ENCODE measurements around the gene RCL1.
"Not testable (repeated sequence)": the region's sequence is repeated elsewhere in the genome, so short reads cannot be mapped to it uniquely, and the experiment has no call there.

RCL1 gene

DNA sequence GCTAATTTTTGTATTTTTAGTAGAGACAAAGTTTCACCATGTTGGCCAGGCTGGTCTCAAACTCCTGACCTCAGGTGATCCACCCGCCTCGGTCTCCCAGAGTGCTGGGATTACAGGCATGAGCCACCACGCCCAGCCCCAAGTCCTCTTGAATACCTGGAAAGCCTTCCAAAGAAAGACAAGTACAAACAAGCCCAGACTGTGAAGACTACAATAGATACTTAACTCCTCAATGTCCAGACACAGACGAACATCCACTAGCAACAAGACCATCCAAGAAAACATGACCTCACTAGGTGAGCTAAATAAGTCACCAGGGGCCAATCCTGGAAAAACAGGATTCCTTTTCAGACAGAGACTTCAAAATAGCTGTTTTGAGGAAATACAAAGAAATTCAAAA lies 9.6 kb upstream of the RCL1 start:
- DNase-seq, result not testable (repeated sequence)

DNA sequence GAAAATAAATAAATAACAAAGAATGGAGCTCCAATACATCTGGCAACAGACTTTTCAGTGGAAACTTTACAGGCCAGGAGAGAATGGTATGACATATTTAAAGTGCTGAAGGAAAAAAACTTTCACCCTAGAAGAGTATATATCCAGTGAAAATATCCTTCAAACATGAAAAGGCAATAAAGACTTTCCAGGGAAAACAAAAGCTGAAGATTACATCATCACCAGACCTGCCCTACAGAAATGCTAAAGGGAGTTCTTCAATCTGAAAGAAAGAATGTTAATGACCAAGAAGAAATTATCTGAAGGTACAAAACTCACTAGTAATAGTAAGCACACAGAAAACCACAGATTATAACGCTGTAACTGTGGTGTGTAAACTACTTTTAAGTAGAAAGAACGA lies 8.3 kb upstream of the RCL1 start:
- no peak for DNase-seq

DNA sequence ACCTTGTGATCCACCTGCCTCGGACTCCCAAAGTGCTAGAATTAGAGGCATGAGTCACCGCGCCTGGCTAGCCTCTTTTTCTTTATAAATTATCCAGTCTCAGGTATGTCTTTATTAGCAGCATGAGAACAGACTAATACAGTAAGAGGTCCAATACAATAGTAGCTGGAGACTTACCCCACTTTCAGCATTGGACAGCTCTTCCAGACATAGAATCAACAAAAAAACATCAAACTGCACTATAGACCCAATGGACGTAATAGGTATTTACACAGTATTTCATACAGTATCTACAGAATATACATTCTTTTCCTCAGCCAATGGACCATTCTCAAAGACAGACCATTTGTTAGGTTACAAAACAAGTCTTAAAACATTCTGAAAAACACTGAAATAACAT lies 6.1 kb upstream of the RCL1 start:
- DNase-seq, result no peak

DNA sequence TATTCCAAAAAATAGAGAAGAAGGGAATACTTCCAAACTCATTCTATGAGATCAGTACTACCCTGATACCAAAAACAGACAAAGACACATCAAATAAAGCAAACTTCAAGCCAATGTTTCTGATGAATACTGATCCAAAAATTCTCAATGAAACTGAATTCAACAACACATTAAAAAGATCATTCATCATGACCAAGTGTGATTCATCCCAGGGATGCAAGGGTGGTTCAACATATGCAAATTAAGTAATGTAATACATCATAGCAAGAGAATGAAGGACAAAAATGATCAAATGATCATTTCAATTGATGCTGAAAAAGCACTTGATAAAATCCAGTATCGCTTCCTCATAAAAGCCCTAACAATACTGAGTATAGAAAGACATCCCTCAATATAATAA lies 4.9 kb upstream of the RCL1 start:
- DNase-seq, result no peak

DNA sequence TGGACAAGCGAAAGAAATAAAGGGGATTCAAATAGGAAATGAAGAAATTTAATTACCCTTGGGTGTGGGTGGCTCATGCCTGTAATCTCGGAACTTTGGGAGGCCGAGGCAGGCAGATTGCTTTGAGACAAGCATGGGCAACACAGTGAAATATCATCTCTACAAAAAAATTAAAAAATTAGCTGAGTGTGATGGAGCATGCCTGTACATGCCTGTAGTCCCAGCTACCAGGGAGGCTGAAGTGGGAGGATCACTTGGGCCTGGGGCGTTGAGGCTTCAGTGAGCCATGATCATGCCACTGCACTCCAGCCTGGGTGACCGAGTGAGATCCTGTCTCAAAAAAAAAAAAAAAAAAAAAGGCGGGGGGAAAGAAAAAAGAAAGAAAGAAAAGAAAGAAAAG lies 4.0 kb upstream of the RCL1 start:
- no peak for DNase-seq

DNA sequence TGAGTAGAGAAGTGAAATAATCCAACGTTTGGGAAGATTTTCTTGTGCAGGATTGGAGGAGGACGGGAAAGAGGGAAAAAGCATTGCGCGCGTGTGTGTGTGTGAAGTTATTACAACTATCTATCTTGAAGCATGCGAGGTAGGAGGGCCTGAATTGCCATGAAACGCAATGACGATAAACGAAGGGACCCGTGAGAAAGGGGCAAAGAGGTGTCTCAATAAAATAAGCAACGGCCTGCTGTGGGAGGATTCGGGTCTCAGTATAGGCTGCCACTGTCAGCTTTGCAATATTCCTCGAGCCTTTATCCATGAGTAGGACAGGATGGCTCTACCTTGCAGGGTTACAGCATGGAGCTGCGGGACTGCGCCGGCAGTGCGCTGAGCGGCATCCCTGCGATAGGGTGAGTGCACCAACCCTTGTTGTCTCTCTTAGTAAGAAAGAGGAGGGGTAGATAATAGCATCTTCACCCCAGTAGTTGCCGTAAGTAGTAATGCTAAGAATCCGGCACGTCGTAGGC lies 631 bp upstream of the RCL1 start:
- DNase-seq, result no peak

DNA sequence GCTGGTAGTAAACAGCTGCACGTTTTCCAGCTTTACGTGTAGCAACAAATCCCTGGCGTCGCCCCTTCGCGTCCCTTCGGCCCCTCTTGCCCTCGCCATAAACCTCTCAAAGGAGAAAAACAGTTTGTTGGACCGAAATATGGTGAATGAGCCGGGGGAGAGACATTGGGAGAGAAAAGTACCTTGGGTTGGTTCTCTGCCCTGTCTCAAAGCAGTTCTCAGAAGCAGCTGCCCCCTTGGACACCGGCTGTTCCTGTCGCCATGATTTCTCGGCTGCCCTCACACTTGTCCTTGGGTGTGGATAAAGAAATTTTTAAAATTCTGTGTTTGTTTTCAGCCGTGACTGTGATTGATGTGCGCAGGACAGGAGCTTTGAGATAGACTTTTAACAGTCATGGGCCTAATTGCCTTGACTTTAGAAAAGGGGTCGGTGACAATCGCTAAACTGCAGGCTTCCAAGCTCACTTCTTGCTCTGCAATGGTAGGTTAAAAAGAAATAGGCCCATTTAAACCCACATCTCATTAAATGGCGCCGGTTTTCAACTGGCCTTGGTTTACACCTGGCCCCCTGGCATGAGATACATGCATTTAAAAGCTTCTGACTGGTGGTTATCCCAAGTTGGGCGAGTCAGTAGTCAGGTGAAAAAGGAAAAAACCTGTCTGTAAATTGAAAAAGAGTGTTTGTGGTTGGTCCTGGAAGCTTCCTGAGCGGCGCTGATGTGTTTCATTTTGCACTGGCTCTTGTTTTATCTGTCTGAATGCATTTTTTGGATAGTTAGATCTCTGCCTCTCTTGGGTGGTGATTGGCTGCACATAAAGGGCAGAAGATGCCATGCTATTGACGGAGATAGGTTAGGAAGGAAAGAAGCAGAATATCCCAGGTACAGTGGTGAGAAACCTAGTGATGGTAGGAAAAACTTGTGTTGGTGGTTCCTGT lies 983 bp downstream of the RCL1 start:
- DNase-seq, result peak; percentile 44

DNA sequence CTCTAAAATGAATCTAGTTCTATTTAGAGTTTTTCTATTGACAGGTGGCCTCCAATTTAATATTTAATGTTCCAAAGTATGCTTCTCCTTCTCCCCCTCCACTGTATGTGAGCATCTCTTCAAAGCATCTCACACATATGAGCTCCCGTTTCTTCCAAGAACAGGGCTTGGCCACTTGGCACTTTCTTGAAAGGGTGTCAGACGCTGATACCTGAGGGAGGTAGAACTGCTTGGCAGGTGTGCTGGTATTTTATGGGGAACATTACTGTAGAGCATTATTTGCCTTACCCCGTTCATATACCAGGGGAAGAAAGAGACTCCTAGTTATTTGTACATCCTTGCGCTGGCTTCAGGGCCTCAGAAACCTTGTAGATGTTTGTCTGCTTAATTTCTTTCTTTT lies 1.9 kb downstream of the RCL1 start:
- no peak for DNase-seq

DNA sequence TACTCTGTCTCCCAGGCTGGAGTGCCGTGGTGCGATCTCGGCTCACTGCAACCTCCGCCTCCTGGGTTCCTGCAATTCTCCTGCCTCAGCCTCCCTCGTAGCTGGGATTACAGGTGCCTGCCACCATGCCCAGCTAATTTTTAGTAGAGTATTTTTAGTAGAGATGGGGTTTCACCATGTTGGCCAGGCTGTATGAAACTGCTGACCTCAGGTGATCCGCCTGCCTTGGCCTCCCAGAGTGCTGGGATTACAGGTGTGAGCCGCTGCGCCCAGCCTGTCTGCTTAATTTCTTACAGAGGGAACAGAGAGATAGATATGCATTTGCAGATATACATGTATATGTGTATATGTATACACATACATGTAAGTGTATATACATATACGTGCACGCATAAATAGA lies 2.4 kb downstream of the RCL1 start:
- not testable (repeated sequence) for DNase-seq

DNA sequence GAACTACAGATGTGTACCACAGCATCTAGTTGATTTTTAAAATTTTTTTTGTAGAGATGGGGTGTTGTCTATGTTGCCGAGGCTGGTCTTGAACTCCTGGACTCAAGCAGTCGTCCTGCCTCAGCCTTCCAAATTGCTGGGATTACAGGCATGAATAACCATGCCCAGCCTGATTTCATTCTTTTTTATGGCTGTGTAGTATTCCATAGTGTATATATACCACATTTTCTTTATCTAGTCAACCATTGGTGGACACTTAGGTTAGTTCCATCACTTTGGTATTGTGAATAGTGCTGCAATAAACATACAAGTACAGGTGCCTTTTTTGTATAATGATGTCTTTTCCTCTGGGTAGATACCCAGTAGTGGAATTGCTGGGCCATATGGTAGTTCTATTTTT lies 3.8 kb downstream of the RCL1 start:
- no peak for DNase-seq

DNA sequence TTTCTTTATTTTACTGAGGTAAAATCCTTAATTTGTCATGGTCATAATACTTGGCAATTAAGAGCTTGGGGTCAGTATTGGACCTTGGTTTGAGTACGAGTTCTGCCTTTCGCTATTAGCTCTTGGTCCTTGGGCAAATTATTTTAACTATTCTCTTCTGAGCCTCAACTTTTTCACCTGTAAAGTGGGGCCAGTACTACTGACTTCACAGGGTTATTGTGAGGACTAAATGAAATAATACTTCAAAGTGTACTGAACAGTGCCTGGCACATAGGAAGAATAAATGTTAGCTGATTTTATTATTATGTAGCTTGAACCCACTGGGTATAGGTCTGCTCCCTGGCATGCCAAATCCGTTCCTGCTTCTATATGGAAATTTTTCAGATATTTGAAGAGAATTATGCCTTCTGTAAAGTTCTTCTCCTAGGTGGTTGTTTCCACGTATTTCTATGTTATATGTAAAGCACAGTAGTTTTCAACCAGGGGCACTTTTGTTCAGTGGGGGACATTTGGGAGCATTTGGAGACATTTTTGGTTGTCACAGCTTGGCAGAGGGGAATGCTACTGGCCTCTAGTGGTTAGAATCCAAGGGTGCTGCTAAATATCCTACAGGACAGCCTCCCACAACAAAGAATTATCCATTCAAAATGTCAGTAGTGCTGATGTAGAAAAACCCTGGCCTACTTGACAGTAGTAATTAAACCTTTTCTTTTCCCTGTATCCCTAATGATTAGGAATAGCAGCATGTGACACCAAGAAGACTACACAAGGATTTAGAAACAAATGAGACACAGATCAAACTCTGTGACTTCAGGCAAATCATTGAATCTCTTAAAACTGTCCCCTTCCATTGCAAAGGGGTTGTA lies 4.5 kb downstream of the RCL1 start:
- DNase-seq, result peak; percentile 43

DNA sequence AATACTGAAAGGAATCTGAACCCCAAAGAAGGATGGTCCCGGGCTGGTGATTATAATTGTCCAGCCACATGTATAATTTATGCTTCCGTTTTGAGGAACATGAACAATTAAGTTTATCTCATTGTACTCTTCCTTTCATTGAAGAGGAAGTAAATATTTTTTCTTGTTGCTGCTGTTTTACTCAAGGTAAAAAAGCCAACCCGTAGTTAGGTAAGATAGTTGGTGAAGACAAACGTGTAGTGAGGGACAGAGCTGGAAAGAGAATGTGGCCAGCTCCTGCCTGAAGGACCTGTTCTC lies 5.1 kb downstream of the RCL1 start:
- no peak for DNase-seq

DNA sequence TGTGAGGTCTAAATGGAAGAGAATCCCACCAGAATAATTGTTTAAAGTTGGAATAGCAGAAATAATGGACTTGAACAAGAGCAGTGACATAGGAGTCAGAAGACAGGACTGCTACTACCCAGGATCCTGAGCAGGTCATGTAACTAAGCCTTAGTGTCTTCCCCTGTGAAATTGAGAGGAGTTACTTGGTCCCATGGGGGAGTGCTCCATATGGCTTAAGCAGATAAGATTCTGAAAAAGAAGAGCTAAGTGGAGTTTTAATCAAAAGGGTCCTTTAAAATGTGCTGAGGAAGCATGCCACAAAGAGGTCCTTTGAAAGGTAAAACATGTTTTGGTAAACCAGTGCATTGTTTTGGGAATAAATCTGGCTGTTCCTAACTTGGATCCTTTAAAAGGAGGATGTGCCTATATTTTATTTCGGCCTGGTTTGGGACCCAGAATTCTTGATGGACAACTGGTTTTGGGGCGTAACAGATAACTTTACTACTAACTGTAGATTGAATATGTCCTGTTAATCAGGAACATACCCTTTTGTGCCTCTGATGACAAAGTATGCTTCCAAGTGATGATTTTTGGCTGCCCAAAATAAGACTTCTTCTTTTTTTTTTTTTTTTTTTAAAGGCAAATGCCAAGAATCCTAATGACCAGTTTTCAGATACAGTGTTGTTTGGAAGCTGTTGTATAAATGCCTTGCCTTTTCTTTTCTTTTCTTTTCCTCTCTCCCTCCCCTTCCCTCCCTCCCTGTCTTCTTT lies 5.7 kb downstream of the RCL1 start:
- no peak for DNase-seq

DNA sequence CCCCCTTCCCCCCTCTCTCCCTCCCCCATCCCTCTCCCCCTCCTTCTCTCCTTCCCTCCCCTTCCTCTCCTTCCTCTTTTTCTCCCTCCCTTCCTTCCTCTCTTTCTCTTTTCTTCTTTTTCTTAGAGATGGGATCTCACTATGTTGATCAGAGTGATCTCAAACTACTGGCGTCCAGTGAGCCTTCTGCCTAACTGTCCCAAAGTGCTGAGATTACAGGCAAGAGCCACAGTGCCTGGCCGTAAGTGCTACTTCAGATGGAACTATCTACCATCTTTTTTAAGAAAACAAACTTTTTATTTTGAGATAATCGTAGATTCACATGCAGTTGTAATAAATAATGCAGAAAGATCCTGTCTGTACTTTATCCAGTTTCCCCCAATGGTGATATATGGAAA lies 6.3 kb downstream of the RCL1 start:
- DNase-seq, result no peak

DNA sequence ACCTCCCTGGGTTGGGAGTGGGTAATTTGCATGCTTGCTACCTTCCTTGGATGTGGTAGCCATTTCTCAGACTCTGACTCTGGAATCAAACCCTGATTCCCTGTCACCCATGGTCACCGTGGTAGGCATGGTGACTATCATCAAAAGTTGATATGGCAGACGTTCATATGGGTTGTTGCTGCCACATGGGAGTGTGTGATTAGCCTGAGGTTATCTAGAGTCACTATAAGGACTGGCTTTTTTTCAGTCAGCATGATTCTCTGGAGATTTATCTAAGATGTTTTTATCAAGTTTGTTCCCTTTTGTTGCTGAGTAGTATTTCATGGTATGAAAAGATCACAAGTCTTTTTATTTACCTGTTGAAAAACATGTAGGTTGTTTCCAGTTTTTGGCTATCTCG lies 7.0 kb downstream of the RCL1 start:
- DNase-seq, result no peak

DNA sequence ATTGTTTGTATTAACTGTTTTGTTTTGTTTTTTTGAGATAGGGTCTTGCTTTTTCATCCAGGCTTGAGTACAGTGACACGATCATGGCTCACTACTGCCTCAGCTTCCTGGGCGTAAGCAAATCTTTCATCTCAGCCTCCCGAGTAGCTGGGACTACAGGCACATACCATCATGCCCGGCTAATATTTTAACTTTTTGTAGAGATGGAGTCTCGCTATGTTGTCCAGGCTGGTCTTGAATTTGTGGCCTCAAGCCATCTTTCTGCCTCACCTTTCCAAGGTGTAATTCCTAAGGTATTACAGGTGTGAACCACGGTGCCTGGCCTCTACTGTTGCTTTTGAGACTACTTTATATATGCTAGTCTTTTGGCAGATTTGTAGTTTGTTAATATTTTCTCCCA lies 8.4 kb downstream of the RCL1 start:
- DNase-seq, result no peak

DNA sequence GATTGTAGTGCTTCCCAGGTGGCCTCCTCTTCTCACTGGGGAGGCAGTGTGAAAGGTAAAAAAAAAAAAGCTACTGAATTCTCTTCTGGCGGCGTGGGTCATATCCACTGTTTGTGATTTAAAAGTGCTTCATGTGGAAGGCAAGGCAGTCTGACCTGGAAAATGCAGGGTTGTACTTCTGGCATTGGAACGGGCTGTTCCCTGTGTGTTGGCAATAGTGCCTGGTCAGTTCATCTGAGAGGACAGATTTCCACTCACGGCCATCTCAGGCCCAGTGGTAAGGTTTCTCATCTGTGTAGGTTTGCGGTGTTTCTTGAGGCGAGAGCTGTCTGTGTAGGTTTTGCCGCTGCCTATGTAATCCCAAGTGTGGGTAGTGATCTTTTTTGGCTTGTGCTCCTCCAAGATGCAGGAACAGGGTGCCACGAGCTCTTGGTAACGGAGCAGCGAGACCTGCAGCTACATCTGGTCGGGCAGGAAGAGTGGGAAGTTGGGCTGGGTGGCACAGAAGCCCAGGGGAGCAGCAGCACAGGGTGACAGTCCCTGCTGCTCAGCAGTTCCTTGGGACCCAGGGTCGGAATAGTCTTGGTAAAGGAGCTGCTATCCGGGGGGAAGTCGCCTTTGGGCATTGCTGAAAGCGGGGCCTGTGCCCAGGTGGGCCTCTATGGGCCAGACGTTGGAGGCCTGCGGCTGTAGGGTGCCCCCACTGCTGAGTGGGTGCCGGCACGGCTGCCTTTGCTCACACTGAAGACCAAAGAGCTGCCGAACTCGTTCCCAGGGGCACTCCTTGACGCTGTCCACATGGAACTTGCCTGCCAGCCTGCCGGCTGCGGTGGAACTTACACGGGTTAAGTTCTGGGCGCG lies 11.2 kb downstream of the RCL1 start:
- DNase-seq, result no peak

DNA sequence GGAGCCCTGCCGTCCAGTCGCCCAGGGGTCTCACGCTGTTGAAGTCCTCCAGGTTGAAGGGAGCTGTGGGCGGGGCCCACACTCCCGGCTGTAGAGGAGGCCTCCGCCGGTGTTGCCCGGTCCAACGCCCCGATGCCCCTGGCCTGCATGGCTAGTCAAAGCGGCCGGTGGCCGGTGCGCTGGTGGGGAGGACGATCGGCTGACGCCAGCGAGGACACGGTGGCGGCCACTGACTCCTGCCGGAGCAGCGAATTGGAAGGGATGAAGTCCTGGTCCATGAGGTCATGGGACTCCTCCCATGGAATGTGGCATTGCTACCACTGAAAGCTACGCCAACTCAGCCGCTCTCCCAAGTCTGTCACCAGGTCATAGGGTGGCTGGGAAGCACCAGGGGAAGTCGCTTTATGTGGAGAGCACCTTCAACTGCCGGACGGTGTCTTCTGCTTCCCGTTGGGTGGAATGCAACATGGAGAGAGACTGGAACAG lies 11.8 kb downstream of the RCL1 start:
- DNase-seq, result no peak

DNA sequence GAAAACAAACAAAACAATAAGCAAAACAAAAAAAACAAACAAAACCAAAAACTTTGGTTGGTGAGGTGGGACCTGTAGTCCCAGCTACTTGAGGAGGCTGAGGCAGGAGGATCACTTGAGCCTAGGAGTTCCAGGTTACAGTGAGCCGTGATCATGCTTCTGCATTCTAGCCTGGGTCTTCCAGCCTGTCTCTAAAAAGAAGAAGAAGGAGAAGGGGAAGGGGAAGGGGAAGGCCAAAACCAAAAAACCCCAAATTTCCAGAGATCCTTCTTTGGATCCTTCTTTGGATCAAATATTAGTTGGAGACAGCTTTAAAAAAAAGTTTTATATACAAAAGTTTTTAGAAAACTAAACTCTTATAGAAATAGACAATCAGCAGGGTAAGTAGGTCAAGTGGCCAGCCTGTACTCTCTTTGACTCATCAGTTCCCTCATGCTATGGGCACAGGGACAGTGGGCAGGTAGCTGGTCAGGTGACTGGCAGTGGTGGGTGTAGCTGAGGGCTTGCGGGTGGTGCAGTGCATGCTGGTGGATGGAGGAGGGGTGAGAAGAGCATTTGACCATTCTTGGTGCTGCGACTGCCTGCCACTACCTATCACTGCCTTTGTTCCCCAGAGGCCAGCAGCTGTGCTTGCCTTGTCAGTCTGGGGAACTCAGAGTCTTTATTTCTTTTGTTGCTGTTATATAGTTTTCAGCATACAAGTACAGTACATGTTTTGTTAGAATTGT lies 12.6 kb downstream of the RCL1 start:
- DNase-seq, result no peak

DNA sequence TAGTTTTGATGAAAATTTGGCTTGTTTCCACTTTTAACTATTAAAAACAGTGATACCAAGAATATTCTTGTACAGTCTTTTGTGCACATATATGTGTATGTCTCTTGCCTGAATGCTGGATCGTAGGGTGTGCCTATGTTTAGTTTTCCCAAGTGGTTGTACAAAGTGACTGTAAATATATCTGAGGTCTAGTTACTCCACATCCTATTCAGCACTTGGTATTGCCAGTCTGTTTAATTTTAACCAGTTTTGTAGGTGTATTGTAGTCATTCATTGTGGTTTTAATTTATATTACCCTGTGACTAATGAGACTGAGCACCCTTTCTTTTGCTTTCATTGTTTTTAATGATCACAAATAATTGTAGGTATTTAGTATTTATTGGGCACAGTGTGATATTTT lies 17.8 kb downstream of the RCL1 start:
- no peak for DNase-seq

DNA sequence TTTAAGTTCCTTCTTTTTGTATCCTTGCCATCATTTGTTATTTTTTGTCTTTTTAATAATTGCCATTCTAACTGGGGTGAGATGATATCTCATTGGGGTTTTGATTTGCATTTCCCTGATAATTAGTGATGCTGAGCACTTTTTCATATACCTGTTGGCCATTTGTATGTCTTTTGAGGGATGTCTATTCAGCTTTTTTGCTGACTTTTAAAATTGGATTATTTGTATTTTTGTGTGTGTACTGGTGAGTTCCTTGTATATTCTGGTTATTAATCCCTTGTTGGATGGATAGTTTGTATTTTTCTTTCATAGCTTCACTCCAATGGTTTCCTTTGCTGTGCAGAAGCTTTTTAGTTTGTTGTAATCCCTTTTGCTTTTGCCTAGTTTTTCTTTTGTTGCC lies 19.1 kb downstream of the RCL1 start:
- no peak for DNase-seq

Data from midbrain (tissue), 1 donor.